Activated T-cell treated with anti-CD3 and anti-CD28 coated beads, Interleukin-2, amount 50 U/mL, for 72 hours (primary cell): ENCODE measurements around the gene MIB2. TPM values are rescaled to one million over a fixed set of nuclear protein-coding genes. Genes with fewer than 3 reads are reported as not detected.
"Not testable (repeated sequence)": the region's sequence is repeated elsewhere in the genome, so short reads cannot be mapped to it uniquely, and the experiment has no call there.

Experiments used
- ATAC-seq, 2 donors: fragments of 150-1000 bp; cut with Tn5 transposase; replicated peaks in 1 of 2; 2 replicates each; pipeline ENCODE4 v1.10.0; 2021; ENCODE audit warnings: moderate library complexity in 2 of 2, mild to moderate bottlenecking in 1 of 2
- DNase-seq, 2 donors: peaks; one replicate each; pipeline ENCODE4 v3.0.0; 2021 to 2022; ENCODE audit warnings: mixed read lengths in 1 of 2
- H3K27ac Mint-ChIP-seq: one replicate; pipeline ENCODE4 v1.8.0; 2022; ENCODE audit warnings: mild to moderate bottlenecking, moderate library complexity, mixed read lengths
- H3K27me3 Mint-ChIP-seq: one replicate; pipeline ENCODE4 v1.8.0; 2022; ENCODE audit warnings: low read depth, mixed read lengths
- H3K36me3 Mint-ChIP-seq, 2 donors: one replicate each; pipeline ENCODE4 v1.8.0; 2022; ENCODE audit warnings: mixed read lengths in 2 of 2, mild to moderate bottlenecking in 1 of 2; ENCODE audit not compliant: insufficient read depth in 2 of 2
- H3K4me1 Mint-ChIP-seq: one replicate; pipeline ENCODE4 v1.8.0; 2022; ENCODE audit warnings: low read depth, mixed read lengths
- H3K4me3 Mint-ChIP-seq, 2 donors: one replicate each; pipeline ENCODE4 v1.8.0; 2022; ENCODE audit warnings: mild to moderate bottlenecking in 2 of 2, mixed read lengths in 2 of 2, moderate library complexity in 2 of 2
- H3K9me3 Mint-ChIP-seq, 2 donors: one replicate each; pipeline ENCODE4 v1.8.0; 2022; ENCODE audit warnings: mixed read lengths in 2 of 2
- total RNA-seq, 2 donors: library from RNA; stranded (reverse); gene quantifications; one replicate each; pipeline ENCODE4 v1.2.3, GENCODE V29; 2022

Gene MIB2
- total RNA-seq, 2 donors from 2014 or later: 68.6 to 78.6 TPM

DNA sequence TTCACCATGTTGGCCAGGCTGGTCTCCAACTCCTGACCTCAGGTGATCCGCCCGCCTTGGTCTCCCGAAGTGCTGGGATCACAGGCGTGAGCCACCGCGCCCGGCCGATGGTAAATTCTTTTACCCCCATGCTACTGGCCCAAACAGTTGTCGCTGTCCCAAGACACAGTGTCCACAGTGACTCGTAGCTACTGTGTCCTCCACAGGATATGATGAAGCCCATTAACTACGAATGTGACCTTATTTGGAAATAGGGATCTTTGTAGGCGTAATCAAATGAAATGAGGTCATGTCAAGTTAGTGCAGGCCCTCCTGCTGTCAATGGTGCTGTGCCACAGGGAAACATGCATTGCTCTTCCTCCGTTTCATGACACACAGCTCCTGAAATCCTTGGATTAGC, 23.8 kb upstream of the MIB2 start:
- H3K27ac Mint-ChIP-seq: no peak overlapping the region
- no peaks in the 10 kb centered on the region for H3K4me1 Mint-ChIP-seq
- H3K36me3 Mint-ChIP-seq: no peaks in the 10 kb centered on the region
- H3K27me3 Mint-ChIP-seq: no peaks in the 10 kb centered on the region
- no peak overlapping the region for H3K4me3 Mint-ChIP-seq
- ATAC-seq: peak in 1 of 2 donors; percentile 28
- DNase-seq: no peak
- no peaks in the 10 kb centered on the region for H3K9me3 Mint-ChIP-seq

DNA sequence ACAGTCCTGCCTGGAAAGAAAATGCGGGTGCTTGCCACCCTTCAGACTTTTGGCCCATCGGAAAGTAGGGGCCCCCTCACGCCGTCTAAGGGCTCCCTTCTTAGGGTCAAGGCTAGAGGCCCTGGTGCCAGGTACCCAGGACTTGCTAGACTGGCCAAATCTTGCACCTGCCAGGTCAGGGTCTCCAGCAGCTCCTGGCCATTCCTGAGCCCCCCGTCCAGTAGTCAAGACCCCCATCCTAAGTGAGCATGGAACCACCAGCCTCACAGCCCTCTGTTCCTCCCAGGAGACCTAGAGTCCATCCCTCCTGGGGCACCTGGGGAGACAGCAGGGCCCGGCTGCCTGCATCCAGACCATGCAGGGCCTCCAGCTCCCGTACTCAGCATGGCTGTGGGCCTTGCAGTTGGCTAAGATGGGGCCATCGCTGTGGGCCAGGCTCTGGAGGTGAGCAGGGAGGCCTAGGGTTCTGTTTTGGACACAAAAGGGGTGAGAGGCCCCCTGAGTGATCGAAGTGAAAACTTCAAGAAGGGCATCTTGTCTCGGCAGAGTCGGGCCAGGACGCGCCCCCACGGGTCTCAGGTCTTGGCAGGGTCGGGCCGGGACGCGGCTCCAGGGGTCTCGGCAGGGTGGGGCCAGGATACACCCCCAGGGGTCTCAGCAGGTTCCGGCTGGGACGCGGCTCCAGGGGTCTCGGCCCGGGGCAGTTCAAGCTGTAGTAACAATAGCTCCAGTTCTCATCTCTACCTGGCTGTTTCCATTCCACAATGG, 21.3 kb upstream of the MIB2 start:
- no peak for ATAC-seq
- H3K27ac Mint-ChIP-seq: no peak overlapping the region

DNA sequence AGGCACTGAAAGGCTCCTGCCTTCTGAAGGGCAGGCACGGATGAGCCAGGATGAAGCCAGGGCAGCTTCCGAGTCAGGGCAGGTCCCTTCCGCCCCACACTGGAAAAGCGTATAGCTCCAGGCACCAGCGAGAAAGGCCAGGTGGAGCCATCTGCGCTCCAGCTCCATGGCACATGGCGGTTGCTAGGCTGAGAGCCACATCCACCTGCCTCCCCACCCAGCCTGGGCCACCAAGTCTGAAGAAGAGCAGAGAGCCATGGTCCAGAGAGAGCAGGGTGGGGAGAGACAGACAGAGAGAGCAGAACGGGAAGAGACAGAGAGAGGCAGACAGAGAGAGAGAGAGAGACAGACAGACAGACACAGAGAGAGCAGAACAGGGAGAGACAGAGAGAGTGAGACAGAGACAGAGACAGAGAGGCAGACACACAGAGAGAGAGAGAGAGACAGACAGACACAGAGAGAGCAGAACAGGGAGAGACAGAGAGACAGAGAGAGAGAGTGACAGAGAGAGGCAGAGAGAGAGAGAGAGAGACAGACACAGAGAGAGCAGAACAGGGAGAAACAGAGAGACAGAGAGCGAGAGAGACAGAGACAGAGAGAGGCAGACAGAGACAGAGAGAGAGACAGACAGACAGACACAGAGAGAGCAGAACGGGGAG, 20.6 kb upstream of the MIB2 start:
- H3K27me3 Mint-ChIP-seq: no peaks in the 10 kb centered on the region
- H3K36me3 Mint-ChIP-seq: no peaks in the 10 kb centered on the region
- ATAC-seq: no peak
- no peak overlapping the region for H3K4me3 Mint-ChIP-seq
- H3K9me3 Mint-ChIP-seq: no peaks in the 10 kb centered on the region
- H3K4me1 Mint-ChIP-seq: no peaks in the 10 kb centered on the region
- DNase-seq: no peak
- no peak overlapping the region for H3K27ac Mint-ChIP-seq

More for the DNA sequence above, 21.3 kb upstream of the MIB2 start:
- Mint-ChIP-seq H3K4me3 (no peak overlapping the region), H3K9me3 (no peaks in the 10 kb centered on the region), H3K27me3 (no peaks in the 10 kb centered on the region), H3K4me1 (no peaks in the 10 kb centered on the region), H3K36me3 (no peaks in the 10 kb centered on the region)
- DNase-seq: no peak

DNA sequence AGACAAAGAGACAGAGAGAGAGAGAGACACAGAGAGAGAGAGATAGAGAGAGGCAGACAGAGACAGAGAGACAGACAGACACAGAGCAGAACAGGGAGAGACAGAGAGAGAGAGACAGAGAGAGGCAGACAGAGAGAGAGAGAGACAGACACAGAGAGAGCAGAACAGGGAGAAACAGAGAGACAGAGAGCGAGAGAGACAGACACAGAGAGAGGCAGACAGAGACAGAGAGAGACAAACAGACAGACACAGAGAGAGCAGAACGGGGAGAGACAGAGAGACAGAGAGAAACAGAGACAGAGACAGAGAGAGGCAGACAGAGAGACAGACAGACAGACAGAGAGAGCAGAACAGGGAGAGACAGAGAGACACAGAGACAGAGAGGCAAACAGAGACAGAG, 20.0 kb upstream of the MIB2 start:
- H3K27ac Mint-ChIP-seq, H3K36me3 Mint-ChIP-seq, H3K4me3 Mint-ChIP-seq, H3K9me3 Mint-ChIP-seq, H3K4me1 Mint-ChIP-seq, ATAC-seq, DNase-seq, H3K27me3 Mint-ChIP-seq: not testable (repeated sequence)

DNA sequence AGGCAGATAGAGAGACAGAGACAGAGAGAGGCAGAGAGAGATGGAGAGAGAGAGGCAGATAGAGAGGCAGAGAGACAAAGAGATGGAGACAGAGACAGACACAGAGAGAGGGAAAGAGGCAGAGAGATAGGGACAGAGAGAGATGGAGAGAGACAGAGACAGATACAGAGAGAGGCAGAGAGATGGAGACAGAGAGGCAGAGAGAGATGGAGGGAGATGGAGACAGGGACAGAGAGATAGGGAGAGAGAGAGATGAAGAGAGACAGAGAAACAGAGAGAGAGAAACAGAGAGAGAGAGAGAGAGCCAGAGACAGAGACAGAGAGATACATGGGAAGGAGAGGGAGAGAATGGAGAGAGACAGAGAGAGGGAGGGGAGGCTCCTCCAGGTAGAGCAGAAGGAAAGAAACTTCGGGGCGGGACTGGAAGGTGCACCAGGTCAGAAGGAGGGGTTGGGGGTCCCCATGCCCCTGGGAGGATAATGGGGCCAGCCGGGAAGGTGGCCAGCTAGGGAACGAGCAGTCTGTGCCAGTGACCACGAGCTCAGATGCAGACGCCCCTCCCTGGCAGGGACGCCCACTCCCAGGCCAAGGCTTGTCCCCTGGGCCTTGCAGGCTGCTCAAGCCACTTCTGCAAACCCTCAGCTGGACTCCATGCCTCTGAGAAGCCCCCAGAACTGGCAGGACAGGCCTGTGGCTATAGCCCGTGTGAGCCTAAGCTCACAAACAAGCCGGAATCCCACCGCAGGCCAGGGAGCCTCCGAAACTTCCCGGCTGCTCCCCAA, 18.6 kb upstream of the MIB2 start:
- Mint-ChIP-seq H3K27ac (no peak overlapping the region), H3K36me3 (no peaks in the 10 kb centered on the region), H3K27me3 (no peaks in the 10 kb centered on the region), H3K9me3 (no peaks in the 10 kb centered on the region), H3K4me1 (peaks cover 3% of the 10 kb centered on the region), H3K4me3 (no peak overlapping the region)
- DNase-seq (no peak), ATAC-seq (no peak)

DNA sequence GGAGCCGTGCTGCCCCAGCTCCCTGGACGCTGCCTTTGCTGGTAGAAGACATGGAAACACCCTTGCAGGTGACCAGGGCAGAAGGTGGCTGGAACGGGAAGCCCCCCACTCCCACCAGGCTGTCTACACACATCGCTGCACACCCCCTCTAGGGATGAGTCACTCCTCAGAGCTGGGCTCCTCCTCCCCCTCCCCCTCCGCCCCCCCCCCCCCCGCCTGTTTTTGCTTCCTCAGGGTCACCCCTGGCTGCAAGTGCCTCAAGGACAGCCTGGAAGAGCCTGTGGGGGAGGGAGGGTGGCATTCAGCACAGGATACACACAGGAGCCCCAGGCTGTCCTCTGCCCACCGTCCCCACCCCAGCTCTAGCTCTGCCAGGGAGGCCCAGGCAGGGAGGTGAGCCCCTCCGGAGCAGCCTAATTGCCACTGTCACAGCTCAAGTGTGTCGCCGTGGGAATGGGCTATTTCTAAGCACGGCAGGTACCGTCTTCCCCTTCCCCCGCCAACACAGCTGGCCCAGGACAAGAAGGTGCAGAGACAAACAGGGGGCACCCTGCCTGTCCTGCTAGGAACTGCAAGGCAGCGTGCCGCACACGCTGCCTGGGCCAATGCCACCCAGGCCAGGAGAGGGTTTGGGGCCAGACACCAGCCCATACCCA, 17.9 kb upstream of the MIB2 start:
- no peaks in the 10 kb centered on the region for H3K27me3 Mint-ChIP-seq
- no peaks in the 10 kb centered on the region for H3K36me3 Mint-ChIP-seq
- DNase-seq (no peak), ATAC-seq (peak; percentile 24 to 27)
- no peak overlapping the region for H3K4me3 Mint-ChIP-seq
- H3K27ac Mint-ChIP-seq: no peak overlapping the region
- peaks cover 3% of the 10 kb centered on the region for H3K4me1 Mint-ChIP-seq
- H3K9me3 Mint-ChIP-seq: no peaks in the 10 kb centered on the region

DNA sequence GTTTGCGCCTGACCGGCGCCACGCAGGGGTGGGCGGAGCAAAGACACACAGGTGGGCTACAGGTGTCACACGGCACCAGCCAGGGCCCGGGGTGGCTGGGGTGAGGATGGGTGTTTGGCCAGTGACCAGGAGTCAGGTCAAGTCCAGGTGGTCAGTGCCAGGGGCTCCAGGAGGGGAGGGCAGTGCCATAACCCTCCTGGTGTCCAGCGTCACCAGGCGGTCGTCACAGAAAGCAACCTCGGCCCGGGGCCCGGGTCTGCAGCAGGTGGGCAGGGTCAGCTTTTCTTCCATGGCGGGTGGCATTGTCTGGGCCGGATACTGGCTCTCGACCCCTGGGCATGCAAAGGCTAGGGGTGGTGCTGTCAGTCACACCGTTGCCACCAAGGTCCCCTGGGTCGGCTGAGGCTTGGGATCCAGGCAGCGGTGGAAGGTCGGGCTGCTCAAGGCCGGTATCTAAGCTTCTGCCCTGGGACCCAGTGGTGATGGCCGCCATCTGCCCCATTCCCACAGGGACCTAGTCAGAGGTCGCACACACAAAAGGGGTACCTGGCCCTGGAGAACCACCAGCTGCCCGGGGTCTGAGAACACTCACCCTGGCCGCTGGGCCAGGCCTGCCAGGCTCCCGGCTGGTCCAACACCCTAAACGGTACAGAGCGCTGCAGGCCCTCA, 17.1 kb upstream of the MIB2 start:
- Mint-ChIP-seq H3K9me3 (no peaks in the 10 kb centered on the region), H3K4me3 (peak overlapping the region in 1 of 2 donors; percentile 85), H3K27ac (no peak overlapping the region), H3K27me3 (no peaks in the 10 kb centered on the region), H3K36me3 (no peaks in the 10 kb centered on the region), H3K4me1 (peaks cover 3% of the 10 kb centered on the region)
- DNase-seq (no peak), ATAC-seq (no peak)

DNA sequence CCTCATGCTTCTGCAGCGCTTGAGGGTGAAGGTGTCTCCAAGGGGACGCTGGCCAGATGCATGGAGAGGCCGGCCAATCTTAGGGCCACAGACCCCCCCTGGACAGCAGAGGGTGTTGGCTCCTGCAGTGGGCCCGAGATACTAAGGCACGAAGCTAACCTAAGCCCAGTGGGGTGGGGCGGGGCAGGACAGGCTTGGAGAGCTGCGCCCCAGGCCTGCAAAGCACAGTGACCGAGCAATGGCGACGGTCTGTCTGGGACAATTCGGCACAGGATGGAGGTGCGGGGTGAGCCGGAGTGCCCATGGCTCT, 16.6 kb upstream of the MIB2 start:
- H3K27ac Mint-ChIP-seq: no peak overlapping the region
- H3K4me1 Mint-ChIP-seq: peaks cover 3% of the 10 kb centered on the region
- ATAC-seq (no peak), DNase-seq (no peak)
- no peaks in the 10 kb centered on the region for H3K27me3 Mint-ChIP-seq
- H3K4me3 Mint-ChIP-seq: peak overlapping the region; percentile 75 to 85
- H3K36me3 Mint-ChIP-seq: no peaks in the 10 kb centered on the region
- no peaks in the 10 kb centered on the region for H3K9me3 Mint-ChIP-seq

DNA sequence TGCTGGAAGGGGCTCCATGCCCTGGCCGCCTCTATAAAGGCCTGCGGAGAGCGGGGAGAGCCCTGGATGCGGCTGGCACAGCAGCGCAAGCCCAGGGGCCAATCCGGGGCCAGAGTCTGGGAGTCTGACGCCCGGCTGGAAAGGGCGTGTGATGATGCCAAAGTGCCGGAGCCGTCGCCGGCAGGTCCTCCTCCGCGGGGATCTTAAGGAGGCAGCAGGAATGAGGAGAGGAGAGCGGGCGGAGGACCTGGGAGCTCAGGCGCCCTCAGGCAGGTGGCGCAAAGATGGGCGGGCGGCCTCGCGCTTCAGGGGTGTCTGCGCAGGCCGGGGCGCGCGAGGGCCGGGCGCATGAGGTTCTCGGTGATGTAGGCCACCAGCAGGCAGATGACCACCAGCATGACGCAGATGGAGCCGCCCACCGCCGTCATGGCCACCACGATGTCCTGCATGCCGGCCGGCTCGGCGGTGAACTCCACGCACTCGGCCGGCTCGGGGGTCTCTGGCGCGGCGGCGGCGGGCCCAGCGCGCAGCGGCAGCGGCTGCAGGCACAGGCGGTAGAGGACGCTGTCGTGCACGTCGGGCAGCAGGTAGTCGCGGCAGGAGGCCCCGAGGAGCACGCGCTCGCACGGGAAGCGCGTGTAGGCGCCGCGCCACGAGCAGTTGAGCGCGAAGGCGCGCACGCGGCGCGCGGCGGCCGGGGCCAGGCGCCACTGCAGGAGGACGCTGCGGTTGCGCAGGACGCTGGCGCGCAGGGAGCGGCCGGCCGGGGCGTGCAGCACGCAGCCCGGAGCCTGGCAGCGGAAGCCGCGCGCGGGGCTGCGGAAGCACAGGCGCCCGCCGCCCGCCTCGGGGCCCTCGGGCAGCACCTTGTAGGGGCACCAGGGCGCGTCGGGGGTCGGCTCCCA, 16.0 kb upstream of the MIB2 start:
- no peak overlapping the region for H3K27ac Mint-ChIP-seq
- peaks cover 3% of the 10 kb centered on the region for H3K4me1 Mint-ChIP-seq
- DNase-seq: peak; percentile 48 to 51
- peak overlapping the region; percentile 75 to 85 for H3K4me3 Mint-ChIP-seq
- H3K27me3 Mint-ChIP-seq: no peaks in the 10 kb centered on the region
- no peaks in the 10 kb centered on the region for H3K36me3 Mint-ChIP-seq
- peak; percentile 66 to 72 for ATAC-seq
- no peaks in the 10 kb centered on the region for H3K9me3 Mint-ChIP-seq

DNA sequence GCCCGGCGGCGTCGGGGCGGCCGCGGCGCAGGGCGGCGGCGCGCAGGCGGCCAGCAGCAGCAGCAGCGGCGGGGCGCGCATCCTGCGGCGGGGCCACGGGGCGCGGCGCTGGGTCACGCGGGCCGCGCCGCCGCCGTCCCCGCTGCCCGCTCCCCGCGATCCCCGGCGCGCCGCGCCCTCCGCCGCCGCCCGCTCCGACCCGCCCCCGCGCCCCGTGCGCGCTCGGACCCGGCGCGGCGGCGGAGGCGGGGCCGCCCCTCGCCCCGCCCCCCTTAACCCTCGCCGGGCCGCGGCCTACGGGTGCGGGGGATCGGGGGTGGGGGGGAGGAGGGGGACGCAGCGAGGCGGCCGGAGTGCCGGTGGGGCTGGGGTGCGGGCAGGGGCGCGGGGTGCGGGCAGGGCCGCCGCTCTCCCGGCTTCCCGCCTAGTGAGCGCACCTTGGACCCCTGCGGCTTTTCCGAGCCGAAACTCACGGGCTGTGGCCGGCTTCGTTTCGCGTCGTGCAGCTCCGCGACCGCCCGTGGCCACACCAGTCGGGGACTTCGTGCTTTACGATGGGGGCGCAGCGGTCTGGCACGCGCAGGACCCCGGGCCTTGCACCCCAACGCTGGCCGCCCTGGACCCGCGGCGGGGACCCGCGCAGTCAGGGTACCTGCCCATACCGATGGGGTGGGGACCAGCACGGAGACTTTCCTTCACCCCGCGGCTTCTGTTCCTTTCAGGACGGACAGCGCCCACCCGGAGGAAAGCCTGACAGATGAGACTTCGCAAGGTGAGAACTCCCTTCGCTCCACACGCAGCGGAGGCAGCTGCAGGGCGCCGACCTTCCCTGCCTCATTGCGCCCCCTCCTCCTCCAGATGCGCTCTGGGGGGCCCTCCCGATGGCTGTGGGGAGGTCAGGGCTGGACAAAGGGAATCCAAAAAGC, 15.1 kb upstream of the MIB2 start, which contains the start of gene FNDC10:
TSS of gene FNDC10 (minus strand) at position 201 of the 926 bp plus-strand sequence. CDS start at position 81, 120 bp downstream.
- no peak within 1 kb of the TSS for H3K27ac Mint-ChIP-seq
- H3K9me3 Mint-ChIP-seq: no peaks in the 10 kb centered on the region
- H3K4me3 Mint-ChIP-seq: peak within 1 kb of the TSS; percentile 75 to 85
- ATAC-seq: peak; percentile 45 to 55
- no peaks in the 10 kb centered on the region for H3K27me3 Mint-ChIP-seq
- no peak for DNase-seq
- H3K4me1 Mint-ChIP-seq: peaks cover 3% of the 10 kb centered on the region
- H3K36me3 Mint-ChIP-seq: no peaks in the 10 kb centered on the region

DNA sequence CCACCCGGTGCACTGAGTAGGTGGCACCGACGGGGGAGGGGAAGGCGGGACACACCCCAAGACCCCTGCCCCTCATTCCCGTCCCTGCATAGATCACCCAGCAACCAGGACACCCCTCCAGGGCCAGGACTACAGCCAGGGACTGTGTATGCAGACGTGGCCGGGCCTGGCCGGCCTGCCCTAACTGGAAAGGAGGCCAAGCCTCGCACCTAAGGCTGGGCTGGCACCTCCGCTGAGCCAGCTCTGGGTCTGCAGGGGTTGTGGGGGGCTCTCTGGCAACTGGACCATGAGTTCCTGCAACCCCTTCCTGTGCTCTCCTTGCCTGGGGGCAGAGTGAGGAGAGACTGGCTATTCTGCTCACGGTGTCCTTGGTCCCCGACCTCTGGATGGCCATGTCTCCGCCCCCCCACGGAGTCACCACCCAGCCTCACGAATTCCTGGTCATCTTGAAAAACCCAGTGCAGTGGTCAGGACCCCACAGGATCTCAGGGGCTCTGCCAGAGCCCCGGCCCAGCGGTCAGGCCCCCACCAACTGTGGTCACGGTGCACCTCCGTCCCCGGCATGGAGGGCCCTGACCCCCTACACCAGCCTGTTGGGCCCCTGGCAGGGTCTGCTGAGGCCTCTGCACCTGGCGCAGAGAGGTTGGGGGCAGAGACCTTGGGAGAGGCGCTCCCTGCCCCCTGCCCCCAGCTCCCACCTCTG, 14.3 kb upstream of the MIB2 start:
- H3K27ac Mint-ChIP-seq: no peak overlapping the region
- H3K36me3 Mint-ChIP-seq: no peaks in the 10 kb centered on the region
- H3K4me1 Mint-ChIP-seq: peaks cover 3% of the 10 kb centered on the region
- no peaks in the 10 kb centered on the region for H3K27me3 Mint-ChIP-seq
- ATAC-seq (no peak), DNase-seq (no peak)
- H3K4me3 Mint-ChIP-seq: peak overlapping the region; percentile 39 to 76
- H3K9me3 Mint-ChIP-seq: no peaks in the 10 kb centered on the region
